Natural killer cell (primary cell): ENCODE data around the gene FOXE1. TPM values are rescaled to one million over a fixed set of nuclear protein-coding genes. Genes with fewer than 3 reads are reported as not detected.

ENCODE experiments used
- ATAC-seq, 3 donors: fragments of 150-1000 bp in 2 of 3; fragments of 200-7000 bp in 1 of 3; cut with Tn5 transposase; 1 replicate in 1 of 3; 2 replicates in 2 of 3; pipeline ENCODE4 v1.10.0; 2021; ENCODE audit warnings: mild to moderate bottlenecking in 2 of 3, moderate library complexity in 2 of 3
- DNase-seq, 2 donors: peaks; one replicate each; pipeline versions ENCODE4 v3.0.0 to v3.0.0-alpha.2; 2013 to 2021; ENCODE audit warnings: mixed read lengths in 1 of 2
- H3K27ac ChIP-seq: one replicate; pipeline ENCODE4 v1.5.1; 2013; ENCODE audit warnings: mild to moderate bottlenecking, low read length
- H3K27me3 ChIP-seq: one replicate; pipeline ENCODE4 v1.6.1; 2013; ENCODE audit warnings: low read length; ENCODE audit not compliant: control insufficient read depth, insufficient read depth
- H3K36me3 ChIP-seq: one replicate; pipeline ENCODE4 v1.6.1; 2013; ENCODE audit warnings: low read length; ENCODE audit not compliant: control insufficient read depth, insufficient read depth
- H3K4me1 ChIP-seq: one replicate; pipeline ENCODE4 v1.6.1; 2013; ENCODE audit warnings: low read length; ENCODE audit not compliant: control insufficient read depth, insufficient read depth
- H3K4me3 ChIP-seq: one replicate; pipeline ENCODE4 v1.5.1; 2013; ENCODE audit warnings: low read length
- H3K9me3 ChIP-seq: one replicate; pipeline ENCODE4 v1.6.1; 2013; ENCODE audit warnings: low read length; ENCODE audit not compliant: control insufficient read depth, insufficient read depth
- H3K27ac Mint-ChIP-seq, 2 donors: one replicate each; pipeline ENCODE4 v1.8.0; 2022; ENCODE audit warnings: mild to moderate bottlenecking in 2 of 2, mixed read lengths in 2 of 2, moderate library complexity in 1 of 2
- H3K27me3 Mint-ChIP-seq, 2 donors: one replicate each; pipeline ENCODE4 v1.8.0; 2022; ENCODE audit warnings: low read depth in 2 of 2, mixed read lengths in 2 of 2
- H3K36me3 Mint-ChIP-seq: one replicate; pipeline ENCODE4 v1.8.0; 2022; ENCODE audit warnings: mixed read lengths
- H3K4me1 Mint-ChIP-seq, 2 donors: one replicate each; pipeline ENCODE4 v1.8.0; 2022; ENCODE audit warnings: mixed read lengths in 2 of 2
- H3K4me3 Mint-ChIP-seq: one replicate; pipeline ENCODE4 v1.8.0; 2022; ENCODE audit warnings: mild to moderate bottlenecking, moderate library complexity, mixed read lengths
- H3K9me3 Mint-ChIP-seq, 2 donors: one replicate each; pipeline ENCODE4 v1.8.0; 2022; ENCODE audit warnings: mixed read lengths in 2 of 2
- CTCF ChIP-seq: fragments of 200-600 bp; IDR thresholded peaks from one replicate; pipeline ENCODE4 v1.8.0; 2022; ENCODE audit warnings: antibody characterized with exemption
- WGBS: methylation state at CpG from one replicate; pipeline ENCODE4 v1.1.7; 2013; ENCODE audit warnings: missing lambda C conversion rate; ENCODE audit not compliant: insufficient coverage; 5-methylcytosine and 5-hydroxymethylcytosine counted together
- intact Hi-C: fragments of 100-400 bp; cut with micrococcal nuclease; formaldehyde crosslinking; loops from one replicate; pipeline ENCODE4 v1.14.2; 2022
- total RNA-seq, 4 donors: library from RNA; stranded (reverse); fragments of 120-200 nt in 1 of 4; gene quantifications; one replicate each; pipeline versions ENCODE4 v1.2.3 to v1.2.4, GENCODE V29; 2013 to 2022

FOXE1 gene
- total RNA-seq, 3 donors from 2014 or later (not counting 1 experiment from before 2014, with no cell fraction given) = not detected

DNA sequence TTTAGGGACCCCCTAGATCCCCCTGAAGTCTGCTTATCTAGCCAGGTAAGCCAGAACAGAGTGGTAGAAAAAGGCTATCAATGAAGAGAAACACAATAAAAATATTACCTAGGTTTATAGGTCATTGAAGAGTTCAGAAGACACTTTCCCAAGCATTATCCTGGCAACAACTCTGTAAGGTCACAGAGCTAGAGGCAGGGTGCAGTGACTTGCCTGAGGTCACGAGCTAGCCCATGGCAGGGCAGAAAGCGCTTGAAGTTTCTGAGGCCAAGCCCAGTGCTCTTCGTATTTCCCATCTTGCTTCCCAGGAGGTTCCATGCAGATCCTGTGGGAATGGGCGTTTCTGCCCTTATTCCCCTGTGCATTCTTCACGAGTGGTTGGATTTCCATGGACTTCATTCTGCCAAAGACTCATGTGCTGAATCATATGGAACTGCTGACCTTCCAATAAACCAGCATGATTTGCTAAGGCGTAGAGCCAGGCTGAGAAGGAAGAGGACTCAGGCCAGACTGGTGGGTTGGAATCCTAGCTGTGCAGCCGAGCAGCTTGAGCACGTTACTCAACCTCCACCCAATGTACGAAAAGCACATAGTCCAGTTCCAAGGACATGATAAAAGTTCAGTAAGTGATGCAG lies 47.2 kb downstream of the FOXE1 start:
- Histone ChIP-seq H3K27ac (no peak overlapping the region), H3K4me1 (peaks cover 6% of the 10 kb centered on the region), H3K9me3 (no peaks in the 10 kb centered on the region), H3K4me3 (no peak overlapping the region), H3K36me3 (peaks cover 6% of the 10 kb centered on the region), H3K27me3 (no peaks in the 10 kb centered on the region)
- Mint-ChIP-seq H3K4me1 (peaks cover 20 to 21% of the 10 kb centered on the region in 2 donors), H3K36me3 (no peaks in the 10 kb centered on the region), H3K27ac (no peak overlapping the region), H3K4me3 (no peak overlapping the region), H3K27me3 (no peaks in the 10 kb centered on the region), H3K9me3 (no peaks in the 10 kb centered on the region)
- no peak for TF ChIP-seq CTCF
- no peak for DNase-seq
- intact Hi-C loops = no loop called here
- 95% methylated on average over 9 of the region's 9 CpGs for WGBS
- no peak for ATAC-seq

DNA sequence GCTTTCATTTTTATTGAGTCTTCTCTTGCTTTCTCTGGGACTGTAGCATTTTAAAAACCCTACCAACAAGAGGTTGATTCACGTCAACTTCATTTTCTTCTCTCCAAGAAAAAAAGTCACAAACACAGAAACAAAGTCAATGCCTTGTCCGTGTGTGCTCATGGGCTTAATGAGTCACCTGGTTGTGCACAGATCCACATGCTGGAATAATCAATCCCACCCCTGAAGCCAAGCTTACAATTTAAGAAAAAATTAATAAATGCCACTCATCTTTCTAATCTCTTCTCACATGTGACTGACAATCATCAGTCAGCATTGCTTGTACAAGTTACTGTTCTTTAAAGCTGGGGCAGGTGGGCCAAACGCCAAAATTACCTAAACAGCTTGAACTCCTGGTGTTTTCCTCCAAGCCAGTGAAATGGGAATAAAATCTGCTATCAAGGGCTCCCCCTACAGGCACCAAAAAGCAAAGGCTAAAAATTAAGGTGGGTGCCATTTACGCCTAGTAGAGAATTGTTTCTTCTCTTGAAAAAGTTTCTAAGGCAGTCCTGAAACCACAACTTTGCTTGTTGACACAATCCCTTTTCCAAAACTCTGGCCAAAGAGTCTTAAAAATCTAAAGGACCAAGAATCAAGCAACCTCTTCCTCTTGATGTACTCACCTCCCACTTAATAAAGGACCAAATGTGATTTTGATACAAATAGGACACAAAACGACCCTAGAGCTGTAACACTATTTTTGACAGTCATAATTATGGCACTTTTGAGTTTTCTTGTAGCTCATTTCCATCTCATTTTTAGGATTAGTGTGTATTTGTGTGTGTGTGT lies 47.9 kb downstream of the FOXE1 start:
- peaks cover 14% of the 10 kb centered on the region for H3K4me1 ChIP-seq

DNA sequence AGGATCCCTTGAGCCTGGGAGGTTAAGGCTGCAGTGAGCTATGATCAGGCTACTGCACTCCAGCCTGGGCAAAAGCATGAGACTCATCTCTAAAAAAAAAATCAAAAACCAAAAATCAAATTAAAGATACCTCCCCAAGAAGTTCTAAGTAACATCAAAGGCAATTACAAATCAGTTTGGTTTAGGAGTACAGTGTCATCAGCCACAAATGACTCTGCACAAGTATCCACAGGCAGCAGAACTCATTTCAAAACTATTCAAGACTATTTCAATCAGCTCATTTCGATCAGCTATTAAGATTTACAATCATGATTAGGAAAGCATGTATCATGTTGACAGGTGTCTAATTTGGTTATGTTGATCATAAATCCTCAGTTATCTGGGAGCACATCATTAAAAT lies 50.2 kb downstream of the FOXE1 start:
- no peak for DNase-seq
- no peaks in the 10 kb centered on the region for H3K36me3 Mint-ChIP-seq
- H3K36me3 ChIP-seq = peaks cover 6% of the 10 kb centered on the region
- H3K4me3 Mint-ChIP-seq = no peak overlapping the region
- H3K4me3 ChIP-seq = no peak overlapping the region
- H3K4me1 Mint-ChIP-seq = peaks cover 44 to 47% of the 10 kb centered on the region in 2 donors
- TF ChIP-seq CTCF = no peak
- intact Hi-C loops = no loop called here
- no CpG with 5 or more reads among the region's 1 CpG for WGBS
- no peaks in the 10 kb centered on the region for H3K9me3 ChIP-seq
- H3K9me3 Mint-ChIP-seq = no peaks in the 10 kb centered on the region
- no peak overlapping the region for H3K27ac ChIP-seq
- H3K27me3 ChIP-seq = no peaks in the 10 kb centered on the region
- no peak for ATAC-seq
- H3K27ac Mint-ChIP-seq = no peak overlapping the region
- peaks cover 36% of the 10 kb centered on the region for H3K4me1 ChIP-seq
- no peaks in the 10 kb centered on the region for H3K27me3 Mint-ChIP-seq

More for the DNA sequence above, 47.9 kb downstream of the FOXE1 start:
- Mint-ChIP-seq H3K36me3 (no peaks in the 10 kb centered on the region), H3K27ac (peak overlapping the region; percentile 15 to 62), H3K9me3 (no peaks in the 10 kb centered on the region), H3K4me1 (peaks cover 26 to 28% of the 10 kb centered on the region in 2 donors), H3K27me3 (no peaks in the 10 kb centered on the region), H3K4me3 (no peak overlapping the region)
- no peak overlapping the region for H3K4me3 ChIP-seq
- intact Hi-C loops = no loop called here
- H3K36me3 ChIP-seq = peaks cover 6% of the 10 kb centered on the region
- no peak overlapping the region for H3K27ac ChIP-seq
- H3K27me3 ChIP-seq = no peaks in the 10 kb centered on the region
- DNase-seq = peak in 1 of 2 donors; percentile 81
- H3K9me3 ChIP-seq = no peaks in the 10 kb centered on the region
- peak in 2 of 3 donors; percentile 54 to 61 for ATAC-seq
- peak; percentile 71 for TF ChIP-seq CTCF
- WGBS = 68% methylated on average over 5 of the region's 5 CpGs
